GM12873 (cell line): Measurements from ENCODE around the gene ATP11A.

Experiments used
- TF ChIP-seq, protein P1 (sequence below): IDR thresholded peaks from 2 replicates; pipeline ENCODE4 v1.5.1; 2012; ENCODE audit warnings: low read depth, mild to moderate bottlenecking, moderate library complexity, low read length, control low read depth; ENCODE audit not compliant: insufficient read depth; ENCODE audit errors: missing control alignments

Gene ATP11A

DNA sequence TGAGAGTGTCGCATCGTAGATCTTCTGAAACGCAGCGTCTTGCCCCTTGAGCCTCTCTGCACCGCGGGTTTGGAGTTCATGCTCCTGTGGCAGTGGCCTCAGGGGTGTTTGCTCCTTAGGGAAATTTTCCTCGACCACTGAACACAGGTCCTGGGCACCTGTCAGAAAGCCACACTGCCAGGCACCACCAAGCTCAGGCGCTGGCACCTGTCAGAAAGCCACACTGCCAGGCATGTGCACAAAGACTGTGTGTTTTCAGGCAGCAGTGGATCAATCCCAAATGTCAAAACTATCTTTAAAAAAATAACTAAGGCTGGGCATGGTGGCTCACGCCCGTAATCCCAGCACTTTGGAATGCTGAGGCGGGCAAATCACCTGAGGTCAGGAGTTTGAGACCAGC lies 87.1 kb downstream of the ATP11A start:
- TF ChIP-seq, protein P1, sequence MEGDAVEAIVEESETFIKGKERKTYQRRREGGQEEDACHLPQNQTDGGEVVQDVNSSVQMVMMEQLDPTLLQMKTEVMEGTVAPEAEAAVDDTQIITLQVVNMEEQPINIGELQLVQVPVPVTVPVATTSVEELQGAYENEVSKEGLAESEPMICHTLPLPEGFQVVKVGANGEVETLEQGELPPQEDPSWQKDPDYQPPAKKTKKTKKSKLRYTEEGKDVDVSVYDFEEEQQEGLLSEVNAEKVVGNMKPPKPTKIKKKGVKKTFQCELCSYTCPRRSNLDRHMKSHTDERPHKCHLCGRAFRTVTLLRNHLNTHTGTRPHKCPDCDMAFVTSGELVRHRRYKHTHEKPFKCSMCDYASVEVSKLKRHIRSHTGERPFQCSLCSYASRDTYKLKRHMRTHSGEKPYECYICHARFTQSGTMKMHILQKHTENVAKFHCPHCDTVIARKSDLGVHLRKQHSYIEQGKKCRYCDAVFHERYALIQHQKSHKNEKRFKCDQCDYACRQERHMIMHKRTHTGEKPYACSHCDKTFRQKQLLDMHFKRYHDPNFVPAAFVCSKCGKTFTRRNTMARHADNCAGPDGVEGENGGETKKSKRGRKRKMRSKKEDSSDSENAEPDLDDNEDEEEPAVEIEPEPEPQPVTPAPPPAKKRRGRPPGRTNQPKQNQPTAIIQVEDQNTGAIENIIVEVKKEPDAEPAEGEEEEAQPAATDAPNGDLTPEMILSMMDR, result no peak

- TF ChIP-seq, protein P1, result no peak
Measured at GRCh38 chr13:112777637-112778406, 88.0 kb downstream of the ATP11A start.

- TF ChIP-seq, protein P1, result no peak
Measured at GRCh38 chr13:112779856-112780604, 90.2 kb downstream of the ATP11A start.

GRCh38 chr13:112781287-112781686 lies 91.4 kb downstream of the ATP11A start:
- TF ChIP-seq, protein P1, result no peak

GRCh38 chr13:112781881-112782361 lies 92.1 kb downstream of the ATP11A start:
- TF ChIP-seq, protein P1, result no peak

- TF ChIP-seq, protein P1, result no peak
Measured at GRCh38 chr13:112782429-112783010, 92.7 kb downstream of the ATP11A start.
